ENCODE results near the gene SNF8.

DNA sequence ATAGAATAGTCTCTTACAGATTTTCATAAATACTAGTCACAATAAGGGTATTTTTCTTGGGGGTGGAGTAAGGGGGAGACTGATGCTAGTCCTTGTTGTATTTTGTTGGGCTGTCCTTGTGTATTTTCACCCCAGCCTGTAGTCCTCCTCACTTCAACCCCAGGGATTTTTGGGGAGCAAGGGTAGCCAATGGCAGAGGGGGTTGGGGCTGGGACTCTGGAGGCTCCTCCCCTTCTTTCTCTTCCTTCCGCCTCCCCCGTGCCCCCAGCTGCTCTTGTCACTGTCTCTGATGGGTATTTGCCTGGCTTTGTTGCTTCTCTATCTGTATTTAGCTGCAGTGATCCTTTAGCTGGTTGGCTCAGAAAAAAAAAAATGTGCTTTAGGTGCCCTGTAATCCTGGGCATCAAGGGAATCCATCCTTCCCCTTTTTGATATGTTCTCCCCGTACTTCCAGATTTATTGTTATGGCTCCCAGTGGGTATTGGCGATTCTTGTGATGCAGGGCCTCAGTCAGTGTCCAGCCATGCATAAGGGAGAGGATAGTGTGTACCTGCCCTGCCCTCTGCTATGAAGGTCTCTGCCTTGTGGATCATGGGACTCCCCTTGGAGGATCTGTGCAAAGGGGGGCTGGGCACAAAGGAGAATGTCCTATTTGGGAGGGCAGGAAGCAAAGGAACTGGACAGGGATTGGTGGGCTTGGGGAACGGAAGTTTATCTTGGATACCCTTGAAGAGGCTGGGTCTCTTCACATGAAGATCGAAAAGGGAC is 16.5 kb downstream of the SNF8 start:
- TF ChIP-seq POLR2A (IDR thresholded peaks at IDR 0.05) = no peak
- TF ChIP-seq, protein P1, sequence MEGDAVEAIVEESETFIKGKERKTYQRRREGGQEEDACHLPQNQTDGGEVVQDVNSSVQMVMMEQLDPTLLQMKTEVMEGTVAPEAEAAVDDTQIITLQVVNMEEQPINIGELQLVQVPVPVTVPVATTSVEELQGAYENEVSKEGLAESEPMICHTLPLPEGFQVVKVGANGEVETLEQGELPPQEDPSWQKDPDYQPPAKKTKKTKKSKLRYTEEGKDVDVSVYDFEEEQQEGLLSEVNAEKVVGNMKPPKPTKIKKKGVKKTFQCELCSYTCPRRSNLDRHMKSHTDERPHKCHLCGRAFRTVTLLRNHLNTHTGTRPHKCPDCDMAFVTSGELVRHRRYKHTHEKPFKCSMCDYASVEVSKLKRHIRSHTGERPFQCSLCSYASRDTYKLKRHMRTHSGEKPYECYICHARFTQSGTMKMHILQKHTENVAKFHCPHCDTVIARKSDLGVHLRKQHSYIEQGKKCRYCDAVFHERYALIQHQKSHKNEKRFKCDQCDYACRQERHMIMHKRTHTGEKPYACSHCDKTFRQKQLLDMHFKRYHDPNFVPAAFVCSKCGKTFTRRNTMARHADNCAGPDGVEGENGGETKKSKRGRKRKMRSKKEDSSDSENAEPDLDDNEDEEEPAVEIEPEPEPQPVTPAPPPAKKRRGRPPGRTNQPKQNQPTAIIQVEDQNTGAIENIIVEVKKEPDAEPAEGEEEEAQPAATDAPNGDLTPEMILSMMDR (IDR thresholded peaks at IDR 0.05) = no peak
- no peak for TF ChIP-seq EP300 (IDR thresholded peaks at IDR 0.05)

All from tibial nerve (tissue), 4 donors.